Esophagus muscularis mucosa (tissue), 4 donors: ENCODE data around the gene B3GNT2. TPM values are rescaled to one million over a fixed set of nuclear protein-coding genes. Genes with fewer than 3 reads are reported as not detected.

ENCODE experiments used
- DNase-seq: peaks from one replicate; pipeline ENCODE4 v3.0.0-alpha.2; 2017; ENCODE audit errors: extremely low spot score
- H3K27ac ChIP-seq, 4 donors: fragments of 200-600 bp; sonication (generic); replicated peaks in 1 of 4; 1 replicate in 3 of 4; 2 replicates in 1 of 4; pipeline ENCODE4 v1.5.1; 2016 to 2019; ENCODE audit warnings: mild to moderate bottlenecking in 1 of 4
- H3K27me3 ChIP-seq, 4 donors: fragments of 200-600 bp; sonication (generic); one replicate each; pipeline versions ENCODE4 v1.5.1 to v1.6.0; 2016 to 2019
- H3K36me3 ChIP-seq, 4 donors: fragments of 200-600 bp; sonication (generic); one replicate each; pipeline ENCODE4 v1.5.1; 2016 to 2019
- H3K4me1 ChIP-seq, 4 donors: fragments of 200-600 bp; sonication (generic); one replicate each; pipeline ENCODE4 v1.5.1; 2016 to 2019
- H3K4me3 ChIP-seq, 4 donors: fragments of 200-600 bp; sonication (generic); 1 replicate in 2 of 4; 2 replicates in 2 of 4; pipeline ENCODE4 v1.5.1; 2016 to 2019; ENCODE audit warnings: mild to moderate bottlenecking in 4 of 4, moderate library complexity in 1 of 4
- H3K9me3 ChIP-seq, 4 donors: fragments of 200-600 bp; sonication (generic); 1 replicate in 3 of 4; 2 replicates in 1 of 4; pipeline ENCODE4 v1.5.1; 2016 to 2019
- EP300 ChIP-seq: sonication (generic); formaldehyde crosslinking; IDR thresholded peaks from one replicate; pipeline ENCODE4 v1.6.1; 2017; ENCODE audit warnings: antibody characterized with exemption
- POLR2A ChIP-seq: fragments of 450-650 bp; IDR thresholded peaks from one replicate; pipeline ENCODE4 v1.6.1; 2017; ENCODE audit warnings: antibody characterized with exemption, moderate library complexity, mild to moderate bottlenecking, low read depth
- POLR2AphosphoS5 ChIP-seq, 2 donors: sonication (generic); formaldehyde crosslinking; IDR thresholded peaks; one replicate each; pipeline ENCODE4 v1.6.1; 2017; ENCODE audit warnings: antibody characterized with exemption in 2 of 2
- WGBS: methylation state at CpG from one replicate; pipeline ENCODE4 v1.1.5; 2018; 5-methylcytosine and 5-hydroxymethylcytosine counted together
- intact Hi-C: fragments of 100-400 bp; cut with DNase I; formaldehyde crosslinking; loops from one replicate; pipeline ENCODE4 v1.15.1; 2023
- total RNA-seq, 4 donors: library from RNA; depleted of rRNA; stranded (reverse); fragments of >200 nt; gene quantifications; one replicate each; pipeline versions ENCODE4 v1.1.0 to v1.2.1, GENCODE V29; 2016
- TF ChIP-seq, protein P1 (sequence below), 3 experiments: fragments of 200-600 bp in 2 of 3; fragments of 450-650 bp in 1 of 3; sonication (generic) in 2 of 3; IDR thresholded peaks; one replicate each; pipeline ENCODE4 v1.5.1; 2017 to 2019; ENCODE audit warnings: antibody characterized with exemption in 3 of 3, mild to moderate bottlenecking in 2 of 3, moderate library complexity in 1 of 3

The B3GNT2 gene
- total RNA-seq, 4 donors from 2014 or later: 11.6 to 16.3 (median 14.5) TPM

DNA sequence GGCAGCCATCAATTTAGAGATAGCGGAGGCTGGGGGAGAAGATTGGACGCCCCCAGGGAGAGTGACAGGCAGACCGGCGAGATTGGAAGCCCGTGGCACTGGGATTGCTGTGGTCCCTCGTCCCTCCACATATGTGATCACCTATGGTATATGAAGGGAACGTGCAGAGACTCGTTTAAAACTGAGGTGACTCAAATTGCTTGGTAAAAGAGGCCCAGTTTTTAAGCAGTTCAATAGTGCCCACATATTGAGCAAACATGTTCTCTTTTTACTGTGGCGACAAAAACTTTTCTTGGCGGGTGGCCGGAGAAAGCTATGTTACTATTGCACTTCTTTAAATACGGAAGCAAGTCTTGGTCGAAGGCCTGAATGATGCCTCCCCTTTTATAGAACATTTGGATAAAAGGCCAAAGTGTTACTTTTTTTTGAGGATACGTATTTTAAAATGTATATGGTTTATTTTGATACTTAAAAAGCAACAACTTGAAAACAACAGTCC lies 9.1 kb downstream of the B3GNT2 start:
- 91% methylated on average over 14 of the region's 14 CpGs for WGBS
- Histone ChIP-seq H3K4me1 (peaks cover 56 to 74% (median 65%) of the 10 kb centered on the region in 4 donors), H3K27me3 (no peaks in the 10 kb centered on the region), H3K36me3 (no peaks in the 10 kb centered on the region), H3K27ac (no peak overlapping the region), H3K4me3 (no peak overlapping the region), H3K9me3 (no peaks in the 10 kb centered on the region)
- TF ChIP-seq, protein P1, sequence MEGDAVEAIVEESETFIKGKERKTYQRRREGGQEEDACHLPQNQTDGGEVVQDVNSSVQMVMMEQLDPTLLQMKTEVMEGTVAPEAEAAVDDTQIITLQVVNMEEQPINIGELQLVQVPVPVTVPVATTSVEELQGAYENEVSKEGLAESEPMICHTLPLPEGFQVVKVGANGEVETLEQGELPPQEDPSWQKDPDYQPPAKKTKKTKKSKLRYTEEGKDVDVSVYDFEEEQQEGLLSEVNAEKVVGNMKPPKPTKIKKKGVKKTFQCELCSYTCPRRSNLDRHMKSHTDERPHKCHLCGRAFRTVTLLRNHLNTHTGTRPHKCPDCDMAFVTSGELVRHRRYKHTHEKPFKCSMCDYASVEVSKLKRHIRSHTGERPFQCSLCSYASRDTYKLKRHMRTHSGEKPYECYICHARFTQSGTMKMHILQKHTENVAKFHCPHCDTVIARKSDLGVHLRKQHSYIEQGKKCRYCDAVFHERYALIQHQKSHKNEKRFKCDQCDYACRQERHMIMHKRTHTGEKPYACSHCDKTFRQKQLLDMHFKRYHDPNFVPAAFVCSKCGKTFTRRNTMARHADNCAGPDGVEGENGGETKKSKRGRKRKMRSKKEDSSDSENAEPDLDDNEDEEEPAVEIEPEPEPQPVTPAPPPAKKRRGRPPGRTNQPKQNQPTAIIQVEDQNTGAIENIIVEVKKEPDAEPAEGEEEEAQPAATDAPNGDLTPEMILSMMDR (IDR thresholded peaks at IDR 0.05): no peak
- TF ChIP-seq POLR2A (no peak), EP300 (no peak), POLR2AphosphoS5 (IDR thresholded peaks at IDR 0.05) (no peak)
- intact Hi-C loops: no loop called here
- DNase-seq: no peak

DNA sequence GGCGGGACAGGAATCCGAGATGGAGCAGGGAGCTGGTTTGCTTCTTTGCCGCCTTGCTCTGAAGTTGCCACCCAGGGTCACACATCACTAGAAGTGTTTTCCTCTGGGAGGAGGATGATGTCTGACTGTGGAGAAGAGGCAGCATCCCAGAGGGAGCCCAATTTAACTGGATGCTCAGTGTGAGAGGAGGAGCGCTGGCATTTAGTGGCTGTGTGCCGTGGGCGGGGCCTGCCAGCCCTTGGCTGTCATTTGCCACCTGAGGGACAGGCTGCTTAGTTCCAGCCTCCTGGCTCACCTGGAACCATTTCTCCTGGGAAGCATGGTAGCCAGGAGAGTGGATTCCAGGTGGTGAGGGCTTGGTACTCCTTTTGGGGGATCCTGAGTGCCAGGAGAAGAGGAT lies 9.6 kb downstream of the B3GNT2 start:
- no peak overlapping the region for H3K27ac ChIP-seq
- intact Hi-C loops: no loop called here
- H3K9me3 ChIP-seq: no peaks in the 10 kb centered on the region
- 100% methylated on average over 6 of the region's 6 CpGs for WGBS
- H3K4me3 ChIP-seq: no peak overlapping the region
- H3K4me1 ChIP-seq: peaks cover 51 to 69% (median 61%) of the 10 kb centered on the region in 4 donors
- H3K27me3 ChIP-seq: no peaks in the 10 kb centered on the region
- H3K36me3 ChIP-seq: no peaks in the 10 kb centered on the region
- DNase-seq: no peak
- TF ChIP-seq EP300 (no peak), POLR2AphosphoS5 (IDR thresholded peaks at IDR 0.05) (no peak), POLR2A (no peak)
- TF ChIP-seq, protein P1 (IDR thresholded peaks at IDR 0.05): no peak

DNA sequence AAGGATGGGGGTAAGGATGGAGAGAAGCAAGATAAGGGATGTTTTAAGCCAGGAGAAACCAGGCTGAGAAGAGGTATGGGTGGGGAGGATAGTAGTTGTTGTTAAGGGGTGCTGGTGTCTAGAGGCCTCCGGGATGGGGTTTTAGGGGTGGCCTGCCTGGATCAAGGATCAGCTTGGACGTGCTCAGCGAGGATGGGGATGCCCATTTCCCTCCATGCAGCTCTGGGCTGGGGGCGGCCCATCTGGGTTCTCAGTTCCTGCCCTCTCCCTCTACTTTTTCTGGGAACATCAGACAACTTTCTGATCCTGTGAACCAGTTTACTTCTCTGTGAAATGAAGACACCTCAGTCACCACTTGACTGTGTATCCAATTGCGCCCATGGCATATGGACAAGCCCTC lies 10.1 kb downstream of the B3GNT2 start:
- DNase-seq: no peak
- Histone ChIP-seq H3K36me3 (no peaks in the 10 kb centered on the region), H3K27me3 (no peaks in the 10 kb centered on the region), H3K4me1 (peaks cover 50 to 64% (median 58%) of the 10 kb centered on the region in 4 donors), H3K9me3 (no peaks in the 10 kb centered on the region), H3K27ac (no peak overlapping the region), H3K4me3 (no peak overlapping the region)
- WGBS: 97% methylated on average over 5 of the region's 5 CpGs
- no peak for TF ChIP-seq EP300
- intact Hi-C loops: no loop called here

DNA sequence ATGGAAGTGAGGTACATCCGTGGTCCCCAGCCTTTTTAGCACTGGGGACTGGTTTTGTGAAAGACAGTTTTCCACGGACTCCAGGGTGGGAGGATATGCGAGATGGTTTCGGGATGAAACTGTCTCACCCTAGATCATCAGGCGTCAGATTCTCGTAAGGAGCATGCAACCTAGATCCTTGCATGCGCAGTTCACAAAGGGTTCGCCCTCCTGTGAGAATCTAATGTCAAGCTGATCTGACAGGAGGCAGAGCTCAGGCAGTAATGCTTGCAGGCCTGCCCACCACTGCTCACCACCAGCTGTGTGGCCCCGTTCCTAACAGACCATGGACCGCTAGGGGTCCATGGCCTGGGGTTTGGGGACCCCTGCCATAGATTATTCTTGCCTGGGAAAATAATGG lies 11.6 kb downstream of the B3GNT2 start:
- Histone ChIP-seq H3K27me3 (no peaks in the 10 kb centered on the region), H3K4me1 (peaks cover 37 to 50% (median 44%) of the 10 kb centered on the region in 4 donors), H3K4me3 (no peak overlapping the region), H3K36me3 (no peaks in the 10 kb centered on the region), H3K9me3 (no peaks in the 10 kb centered on the region), H3K27ac (no peak overlapping the region)
- no peak for DNase-seq
- WGBS: 95% methylated on average over 10 of the region's 10 CpGs
- TF ChIP-seq POLR2AphosphoS5 (IDR thresholded peaks at IDR 0.05) (no peak), EP300 (no peak), POLR2A (no peak)
- TF ChIP-seq, protein P1 (IDR thresholded peaks at IDR 0.05): no peak
- intact Hi-C loops: no loop called here

DNA sequence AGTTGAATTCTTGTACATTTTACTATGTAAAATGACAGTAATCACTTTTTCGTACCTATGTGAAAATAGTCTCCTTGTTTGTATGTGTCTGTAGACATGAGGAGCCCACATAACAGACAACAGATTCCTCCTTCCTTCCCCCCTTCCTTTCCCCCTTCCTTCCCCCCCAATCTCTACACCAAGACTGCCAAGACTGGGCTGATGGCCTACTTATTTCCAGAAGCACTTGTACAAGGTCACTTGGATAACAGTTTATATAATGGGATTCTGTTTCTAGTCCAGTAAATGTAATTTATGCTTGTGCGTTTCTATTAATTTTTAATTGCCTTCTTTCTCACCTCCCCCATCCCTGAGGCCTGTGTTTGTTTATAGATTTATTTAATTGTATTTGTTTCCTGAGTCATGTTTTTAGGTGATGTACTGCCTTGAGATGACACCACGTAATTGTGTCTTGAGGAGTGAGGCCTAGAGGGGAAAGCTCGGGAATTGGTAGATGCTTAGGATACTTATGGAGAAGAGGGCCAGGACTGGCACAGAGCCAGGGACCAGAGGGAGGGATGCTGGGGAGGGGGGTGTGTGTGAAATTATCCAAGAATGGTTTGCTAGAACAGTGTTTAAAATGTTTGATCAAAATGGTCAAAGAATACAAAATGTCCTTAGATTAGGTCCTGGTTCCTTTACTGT lies 12.3 kb downstream of the B3GNT2 start:
- no peak for DNase-seq

More for the DNA sequence above, 12.3 kb downstream of the B3GNT2 start:
- Histone ChIP-seq H3K9me3 (no peaks in the 10 kb centered on the region), H3K27ac (no peak overlapping the region), H3K36me3 (no peaks in the 10 kb centered on the region), H3K27me3 (no peaks in the 10 kb centered on the region), H3K4me1 (peaks cover 35 to 48% (median 42%) of the 10 kb centered on the region in 4 donors), H3K4me3 (no peak overlapping the region)
- no peak for TF ChIP-seq POLR2A
- TF ChIP-seq, protein P1 (IDR thresholded peaks at IDR 0.05): no peak
- no peak for TF ChIP-seq EP300
- no peak for TF ChIP-seq POLR2AphosphoS5 (IDR thresholded peaks at IDR 0.05)
- WGBS: 64% methylated on average over 4 of the region's 4 CpGs
- intact Hi-C loops: no loop called here
